Stimulated activated CD8-positive, alpha-beta memory T cell treated with anti-CD3 and anti-CD28 coated beads, Interleukin-7, amount 100 ng/mL, for 1 hour (primary cell): ENCODE data around the gene IPCEF1.
"Not testable (repeated sequence)": the region's sequence is repeated elsewhere in the genome, so short reads cannot be mapped to it uniquely, and the experiment has no call there.

Source experiments
- DNase-seq, 2 donors: peaks; one replicate each; pipeline ENCODE4 v3.0.0-alpha.2; 2020; ENCODE audit warnings: low read depth in 2 of 2

Gene IPCEF1

DNA sequence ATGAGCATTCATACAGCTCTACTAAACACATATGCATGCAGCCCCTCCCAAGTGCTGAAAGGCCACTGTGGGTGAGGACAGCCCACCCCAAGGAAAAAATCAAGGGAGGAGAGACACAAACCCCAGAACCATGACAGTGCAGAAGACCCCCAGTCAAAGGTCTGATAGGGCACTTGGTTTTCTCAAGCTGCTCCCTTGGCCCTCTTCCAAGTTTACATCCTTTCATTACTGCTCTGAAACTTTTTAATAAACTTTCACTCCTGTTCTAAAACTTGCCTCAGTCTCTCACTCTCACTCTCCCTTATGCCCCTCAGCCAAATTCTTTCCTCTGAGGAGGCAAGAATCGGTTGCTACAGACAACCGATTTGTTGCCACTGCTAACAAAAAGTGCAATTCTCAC, 24.9 kb downstream of the IPCEF1 start:
- DNase-seq: no peak

DNA sequence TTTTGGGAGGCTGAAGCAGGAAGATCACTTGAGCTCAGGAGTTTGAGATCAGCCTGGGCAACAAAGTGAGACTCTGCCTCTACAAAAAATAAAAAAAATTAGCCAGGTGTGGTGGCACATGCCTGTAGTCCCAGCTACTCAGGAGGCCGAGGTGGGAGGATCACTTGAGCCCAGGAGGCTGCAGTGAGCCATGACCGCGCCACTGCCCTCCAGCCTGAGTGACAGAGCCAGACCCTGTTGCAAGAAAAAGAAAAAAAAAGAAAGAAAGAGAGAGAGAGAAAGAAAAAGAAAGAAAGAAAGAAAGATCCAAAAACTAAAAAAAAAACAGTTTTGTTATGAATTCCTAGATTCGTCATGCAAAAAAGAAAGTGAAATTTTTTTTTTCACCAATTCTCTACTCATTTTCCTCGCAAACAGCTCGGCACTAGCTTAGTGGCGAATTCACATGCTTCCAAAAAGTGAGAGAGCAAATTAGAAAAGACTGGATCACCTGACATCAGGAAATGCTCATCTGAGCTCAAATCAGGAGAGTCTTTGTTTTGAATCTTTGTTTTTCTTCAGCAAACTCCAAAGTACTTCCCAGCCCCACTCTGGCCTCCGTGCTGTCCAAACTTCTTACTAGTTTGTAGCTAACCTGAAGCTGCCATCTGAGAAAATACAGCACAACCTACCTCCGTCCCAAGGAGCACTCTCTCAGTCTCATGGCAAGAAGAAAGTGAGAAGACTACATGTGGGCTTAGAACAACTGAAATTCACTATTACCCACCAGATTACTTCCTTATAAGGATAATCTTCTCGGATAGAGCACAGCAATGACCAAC, 27.0 kb downstream of the IPCEF1 start:
- no peak for DNase-seq

DNA sequence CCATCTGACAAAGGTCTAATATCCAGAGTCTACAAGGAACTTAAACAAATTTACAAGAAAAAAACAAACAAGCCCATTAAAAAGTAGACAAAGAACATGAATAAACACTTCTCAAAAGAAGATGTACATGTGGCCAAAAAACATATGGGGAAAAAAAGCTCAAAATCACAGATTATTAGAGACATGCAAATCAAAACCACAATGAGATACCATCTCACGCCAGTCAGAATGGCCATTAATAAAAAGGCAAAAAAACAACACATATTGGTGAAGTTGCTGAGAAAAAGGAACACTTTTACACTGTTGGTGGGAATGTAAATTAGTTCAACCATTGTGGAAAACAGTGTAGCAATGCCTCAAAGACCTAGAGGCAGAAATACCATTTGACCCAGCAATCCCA, 29.3 kb downstream of the IPCEF1 start:
- not testable (repeated sequence) for DNase-seq

DNA sequence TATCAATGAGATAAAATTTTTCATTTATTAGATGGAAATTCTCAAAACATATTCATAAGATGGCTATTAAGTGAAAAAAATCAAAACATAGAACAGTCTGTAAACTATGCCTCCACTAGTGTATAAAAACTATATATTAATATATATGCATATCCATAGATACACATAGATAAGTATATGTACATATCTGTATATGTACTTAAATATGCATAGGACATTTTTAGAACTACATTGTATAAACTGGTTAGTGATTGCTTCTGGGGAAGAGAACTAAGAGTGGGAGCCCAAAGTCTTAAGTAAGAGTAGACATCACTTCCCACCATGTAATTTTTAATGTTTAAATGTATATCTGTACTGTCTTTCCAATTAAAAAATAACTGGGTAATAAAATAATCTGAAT, 31.5 kb downstream of the IPCEF1 start:
- no peak for DNase-seq

DNA sequence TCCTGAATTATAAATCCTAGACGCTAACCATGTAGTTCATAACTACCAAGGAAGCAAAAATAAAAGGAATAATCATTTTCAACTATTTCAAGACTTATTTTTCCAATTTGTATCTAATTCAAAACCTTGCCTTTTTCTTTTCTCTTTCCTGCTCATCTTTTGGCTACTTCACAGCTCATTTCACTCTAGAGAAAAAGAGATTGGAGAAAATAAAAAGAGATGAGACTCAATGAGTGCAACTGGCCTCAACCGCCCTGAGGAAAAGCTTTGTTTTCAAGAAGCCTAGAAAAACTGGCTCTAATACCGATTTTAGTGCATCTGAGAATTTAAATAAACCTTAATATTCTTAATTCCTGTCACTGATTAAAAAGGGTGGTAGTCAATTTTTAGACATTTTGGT, 36.4 kb downstream of the IPCEF1 start:
- DNase-seq: no peak

DNA sequence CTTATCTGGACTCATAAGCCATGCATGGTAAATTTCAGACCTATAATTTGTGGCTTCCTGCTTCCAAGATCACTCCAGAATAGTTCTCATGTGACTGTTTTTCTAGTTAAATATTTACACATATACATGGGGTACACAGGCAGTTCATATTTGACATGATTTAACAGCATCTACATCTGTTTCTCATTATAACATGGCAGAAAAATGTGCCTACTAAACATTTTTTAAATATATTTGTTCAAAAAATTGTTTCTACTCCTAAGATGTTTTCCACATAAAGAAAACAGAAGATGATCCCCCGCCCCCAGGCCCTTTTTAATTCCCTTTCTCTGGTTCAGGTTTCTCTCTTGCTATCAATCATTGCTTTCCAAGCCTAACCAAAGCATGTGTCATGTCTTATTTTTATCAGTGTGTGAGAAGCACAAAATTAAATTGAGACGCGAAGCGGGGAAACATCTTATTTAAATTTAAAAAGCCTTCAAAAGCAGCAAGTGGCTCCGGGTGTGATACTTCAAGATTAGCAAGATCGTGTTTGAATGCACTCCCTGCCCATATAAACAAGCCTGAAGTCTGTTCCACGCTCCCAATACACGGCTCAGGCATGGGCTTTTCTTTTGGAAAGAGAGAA, 37.3 kb downstream of the IPCEF1 start:
- DNase-seq: no peak

DNA sequence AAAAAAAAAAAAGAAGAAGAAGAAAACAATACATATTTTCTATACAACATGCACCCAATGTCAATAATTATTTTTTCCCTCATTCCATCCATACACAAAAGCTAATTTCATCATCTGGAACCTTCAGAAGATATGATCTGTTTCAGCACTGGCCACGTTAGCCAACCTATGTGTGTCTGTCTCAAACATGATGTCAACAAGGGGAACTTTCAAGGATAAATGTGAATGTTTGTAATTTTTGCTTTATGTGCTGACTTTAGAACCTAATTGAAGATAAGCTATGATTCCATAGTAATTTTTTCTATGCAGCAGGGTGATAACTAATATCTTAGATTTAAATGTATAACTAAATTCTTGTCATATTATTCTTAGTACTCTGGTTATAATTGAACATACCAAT, 37.9 kb downstream of the IPCEF1 start:
- DNase-seq: no peak

DNA sequence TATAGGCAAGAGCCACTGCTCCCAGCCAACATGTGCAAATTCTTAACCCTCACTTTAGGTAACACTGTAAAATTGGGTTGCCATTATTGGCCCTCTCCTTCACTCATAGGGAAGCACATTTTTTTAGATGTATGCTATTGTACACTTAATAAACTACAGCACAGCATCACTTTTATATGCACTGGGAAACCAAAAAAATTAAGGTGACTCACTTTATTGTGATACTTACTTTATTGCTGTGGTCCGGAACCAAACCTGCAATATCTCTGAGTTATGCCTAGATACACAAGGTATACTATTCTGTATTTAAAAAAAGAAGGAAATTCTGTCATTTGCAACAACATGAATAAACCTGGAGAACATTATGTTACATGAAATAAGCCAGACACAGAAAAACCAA, 40.5 kb downstream of the IPCEF1 start:
- DNase-seq: no peak

DNA sequence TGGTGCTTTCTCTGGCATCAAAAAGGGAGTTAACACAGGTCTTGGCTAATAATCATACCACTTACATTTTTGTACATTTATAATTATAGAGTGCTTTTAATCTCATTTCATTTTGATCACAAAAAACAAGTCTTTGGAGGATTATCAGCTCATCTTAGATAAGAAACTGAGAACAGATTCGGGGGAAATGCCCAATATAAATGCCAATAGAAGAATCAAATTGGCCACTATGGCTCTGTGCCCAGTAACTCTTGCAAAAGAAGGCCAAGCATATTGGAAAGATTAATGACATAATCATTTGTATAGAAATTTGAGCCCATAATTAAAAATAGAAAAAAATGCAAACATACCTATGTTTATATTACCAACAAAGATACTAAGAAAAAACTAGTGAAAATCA, 42.5 kb downstream of the IPCEF1 start:
- no peak for DNase-seq

DNA sequence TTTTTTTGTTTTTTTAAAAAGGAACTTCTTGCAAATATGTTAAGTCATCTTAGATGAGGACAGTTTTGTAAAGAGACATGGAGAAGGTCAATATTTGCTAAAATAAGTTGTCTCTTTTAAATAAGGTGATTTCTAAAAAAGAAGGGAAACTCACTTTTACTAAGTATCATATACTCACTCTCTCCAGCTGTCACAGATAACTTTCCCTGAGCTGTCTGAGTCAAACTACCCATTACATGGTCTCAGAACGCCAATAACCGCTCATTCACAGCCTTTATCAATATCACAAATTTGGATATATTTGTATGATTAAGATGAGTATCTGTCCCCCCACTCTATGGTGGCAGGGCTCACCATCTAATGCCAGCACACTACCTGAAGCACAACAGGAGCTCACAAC, 47.6 kb downstream of the IPCEF1 start:
- DNase-seq: no peak

DNA sequence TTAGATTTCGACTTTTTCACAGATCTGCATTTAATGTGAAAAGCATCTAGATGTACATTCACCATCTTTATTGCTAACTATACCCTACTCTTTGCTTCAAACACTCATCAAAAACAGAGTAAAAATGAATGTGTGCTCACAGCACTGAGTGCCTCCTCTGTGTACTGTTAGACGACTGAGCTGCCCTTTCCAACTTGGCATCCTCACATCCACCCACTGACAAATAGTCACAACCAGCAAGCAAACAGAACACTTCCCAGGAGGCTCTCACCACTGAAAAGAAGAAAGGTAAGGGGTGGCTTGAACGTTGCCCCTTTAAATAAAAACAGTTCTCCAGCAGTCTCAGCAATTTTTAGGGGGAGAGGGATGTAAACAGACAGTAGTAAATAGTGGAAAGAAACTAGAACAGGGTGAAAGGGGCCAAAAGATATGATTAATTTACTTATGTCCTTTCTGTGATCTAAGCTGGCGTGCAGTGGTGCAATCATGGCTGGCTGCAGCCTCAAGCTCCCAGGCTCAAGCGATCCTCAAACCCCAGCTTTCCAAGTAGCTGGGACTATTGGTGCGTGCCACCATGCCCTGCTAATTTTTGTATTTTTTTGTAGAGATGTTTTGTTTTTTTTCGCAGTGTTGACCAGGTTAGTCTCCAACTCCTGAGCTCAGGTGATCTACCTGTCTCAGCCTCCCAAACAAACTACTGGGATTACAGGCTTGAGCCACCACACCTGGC, 48.7 kb downstream of the IPCEF1 start:
- DNase-seq: no peak

DNA sequence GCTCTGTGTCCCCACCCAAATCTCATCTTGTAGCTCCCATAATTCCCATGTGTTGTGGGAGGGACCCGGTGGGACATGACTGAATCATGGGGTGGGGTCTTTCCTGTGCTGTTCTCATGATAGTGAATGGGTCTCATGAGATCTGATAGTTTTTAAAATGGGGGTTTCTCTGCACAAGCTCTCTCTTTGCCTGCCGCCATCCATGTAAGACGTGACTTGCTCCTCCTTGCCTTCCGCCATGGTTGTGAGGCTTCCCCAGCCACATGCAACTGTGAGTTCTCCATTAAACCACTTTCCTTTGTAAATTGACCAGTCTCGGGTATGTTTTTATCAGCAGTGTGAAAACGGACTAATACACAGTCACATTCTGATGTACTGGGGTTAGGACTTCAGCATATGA, 49.5 kb downstream of the IPCEF1 start:
- not testable (repeated sequence) for DNase-seq

DNA sequence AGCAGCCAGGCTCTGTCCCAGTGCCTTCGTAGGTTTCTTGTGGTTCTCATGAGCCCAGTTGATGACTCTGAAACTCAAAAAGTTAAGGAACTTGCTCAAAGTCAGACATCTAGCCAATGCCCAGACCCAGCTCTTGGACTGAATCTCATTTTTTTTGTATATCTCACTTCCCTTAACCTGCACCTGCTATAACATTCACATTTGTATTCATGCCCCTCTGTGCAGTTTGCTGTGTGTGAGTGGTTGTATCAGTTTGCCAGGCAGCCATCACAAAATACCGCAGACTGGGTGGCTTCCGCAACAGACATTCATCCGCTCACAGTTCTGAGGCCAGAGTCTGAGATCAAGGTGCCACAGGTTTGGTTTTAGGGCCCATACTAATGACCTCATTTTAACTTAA, 49.9 kb downstream of the IPCEF1 start:
- DNase-seq: no peak

DNA sequence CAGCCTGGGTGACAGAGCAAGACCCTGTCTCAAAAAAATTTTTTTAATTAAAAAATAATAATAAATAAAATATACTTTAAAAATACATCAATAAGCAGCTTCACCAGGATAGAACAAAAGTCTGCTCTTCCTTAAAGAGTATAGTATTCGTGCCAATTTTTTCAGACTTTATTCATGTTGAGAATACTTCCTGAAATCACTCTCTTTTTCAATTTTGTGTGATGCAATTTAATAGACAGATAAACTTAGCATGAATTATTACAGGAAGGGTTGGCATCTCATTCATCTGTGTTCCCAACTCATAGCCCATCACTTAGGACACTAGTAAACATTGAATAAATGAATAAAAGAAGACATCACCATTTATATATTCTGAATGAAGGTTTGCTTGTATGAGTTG, 52.4 kb downstream of the IPCEF1 start:
- DNase-seq: no peak

DNA sequence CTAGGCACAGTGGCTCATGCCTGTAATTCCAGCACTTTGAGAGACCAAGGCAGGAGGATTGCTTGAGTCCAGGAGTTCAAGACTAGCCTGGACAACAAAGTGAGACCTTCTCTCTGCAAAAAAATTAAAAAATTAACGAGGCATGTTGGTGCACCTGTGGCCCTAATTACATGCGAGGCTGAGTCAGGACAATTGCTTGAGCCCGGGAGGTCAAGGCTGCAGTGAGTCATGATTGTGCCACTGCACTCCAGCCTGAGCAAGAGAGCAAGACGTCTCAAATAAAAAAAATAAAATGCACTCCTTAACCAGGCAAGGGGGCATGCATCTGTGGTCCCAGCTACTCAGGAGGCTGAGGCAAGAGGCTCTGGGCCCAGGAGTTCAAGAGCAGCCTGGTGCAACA, 53.0 kb downstream of the IPCEF1 start:
- not testable (repeated sequence) for DNase-seq

DNA sequence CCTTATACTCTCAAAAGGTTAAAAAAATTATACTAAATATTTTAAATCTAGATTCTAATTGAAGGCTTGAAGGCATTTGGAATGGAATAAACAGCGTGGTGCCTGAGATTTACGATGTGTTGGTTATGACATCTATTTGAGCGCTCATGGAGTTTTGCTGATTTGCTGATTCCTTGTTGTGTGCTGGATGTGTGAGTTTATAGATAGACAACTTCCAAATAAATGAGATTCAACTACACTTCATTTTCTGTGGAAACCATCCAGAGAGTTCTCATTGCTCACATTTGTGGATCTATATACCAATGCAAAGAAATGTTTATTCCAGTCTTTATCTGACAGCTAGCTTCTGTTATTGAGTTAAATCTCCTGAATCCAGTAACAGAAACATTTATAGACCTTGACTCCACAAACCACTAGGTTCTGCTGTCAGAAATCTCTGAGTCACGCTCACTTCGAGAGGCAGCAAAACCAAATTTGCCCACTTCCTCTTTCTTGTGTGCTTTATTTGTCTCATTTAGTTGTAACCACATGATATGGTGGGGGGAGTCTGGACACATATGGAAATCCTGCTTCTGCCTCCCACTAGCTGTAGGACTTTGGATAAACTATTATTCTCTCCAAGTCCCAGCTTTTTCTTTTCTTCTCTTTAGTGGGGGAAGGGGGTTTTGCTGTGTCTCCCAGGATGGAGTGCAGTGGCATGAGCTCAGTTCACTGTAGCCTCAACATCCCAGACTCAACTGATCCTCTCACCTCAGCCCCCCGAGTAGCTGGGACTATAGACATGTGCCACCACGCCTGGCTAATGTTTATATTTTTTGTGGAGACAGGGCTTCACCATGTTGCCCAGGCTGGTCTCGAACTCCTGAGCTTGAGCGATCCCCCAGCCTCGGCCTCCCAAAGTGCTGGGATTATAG, 54.5 kb downstream of the IPCEF1 start:
- DNase-seq: no peak

DNA sequence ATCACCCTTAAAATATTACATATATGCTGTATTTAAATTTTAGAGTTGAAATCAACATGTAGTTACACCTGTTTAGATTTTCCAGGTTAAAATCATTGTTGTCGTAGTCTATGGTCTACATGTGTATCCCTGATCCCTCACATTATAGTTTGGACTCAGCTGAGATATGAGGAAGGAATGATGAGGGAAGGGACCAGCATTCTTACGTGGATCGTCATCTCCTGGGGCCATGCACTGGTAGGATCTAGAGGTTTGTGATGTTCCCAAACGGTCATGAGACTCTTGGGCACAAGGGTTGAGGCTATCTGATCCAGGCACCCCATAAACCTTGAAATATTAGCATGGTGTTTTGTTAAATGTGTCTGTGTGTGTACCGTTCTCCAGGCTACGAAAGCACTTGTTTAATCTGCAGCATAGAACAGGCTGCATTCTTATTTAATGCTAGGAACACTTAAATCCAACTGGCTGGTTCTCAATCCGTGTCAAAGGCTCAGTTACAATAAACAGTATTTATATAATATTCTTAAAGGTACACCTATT, 55.4 kb downstream of the IPCEF1 start:
- no peak for DNase-seq

DNA sequence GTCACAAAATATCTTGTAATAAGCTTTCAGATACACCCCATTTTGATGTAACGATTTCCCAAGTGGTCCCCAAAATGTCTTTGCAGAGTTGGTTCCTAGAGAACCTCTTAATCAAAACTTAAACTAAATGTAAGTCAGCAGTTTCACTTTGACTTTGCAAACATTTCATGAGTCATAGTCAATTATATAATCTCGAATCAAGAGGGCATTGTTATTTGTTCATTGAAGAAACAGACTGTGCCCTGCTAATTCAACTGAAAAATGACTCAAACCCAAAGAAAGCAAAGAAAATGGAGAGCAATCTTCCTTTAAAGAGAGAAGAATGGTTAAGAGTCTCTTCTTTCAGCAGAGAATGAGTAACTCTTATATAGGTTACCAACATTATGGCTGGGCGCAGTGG, 58.3 kb downstream of the IPCEF1 start:
- DNase-seq: no peak

DNA sequence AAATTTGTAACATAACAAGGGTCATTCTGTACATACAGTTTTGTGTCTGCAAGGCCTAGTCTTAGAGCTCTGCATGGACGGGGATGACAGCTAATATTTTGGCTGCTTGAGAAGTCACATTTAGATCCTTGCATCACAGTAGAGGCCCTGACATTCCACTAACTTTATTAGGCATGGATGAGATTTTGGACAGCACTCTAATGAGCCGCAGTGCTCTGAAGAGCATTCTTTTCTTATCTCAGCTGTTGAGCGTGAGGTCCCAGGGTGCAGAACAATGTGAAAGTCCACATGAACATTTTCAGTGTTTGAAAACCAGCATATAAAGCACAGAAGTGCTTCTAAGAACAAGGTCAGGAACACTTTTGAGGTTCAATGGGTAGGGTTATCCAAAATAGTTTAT, 58.9 kb downstream of the IPCEF1 start:
- DNase-seq: no peak

DNA sequence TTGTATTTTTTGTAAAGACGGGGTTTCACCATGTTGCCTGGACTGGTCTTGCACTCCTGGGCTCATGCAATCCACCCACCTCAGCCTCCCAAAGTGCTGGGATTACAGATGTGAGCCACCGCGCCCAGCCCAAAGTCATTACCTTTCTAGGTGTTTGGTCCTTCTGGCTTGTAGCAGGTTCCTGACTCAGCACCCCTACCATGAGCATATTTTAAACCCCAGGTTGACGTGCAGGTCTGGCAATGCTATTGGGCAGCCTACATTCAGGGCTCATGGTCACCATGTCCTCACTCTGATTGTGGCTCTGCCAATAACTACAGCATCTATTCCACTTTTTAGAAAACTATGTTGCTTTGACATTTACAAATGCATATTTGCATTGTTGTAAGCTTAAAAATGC, 59.4 kb downstream of the IPCEF1 start:
- no peak for DNase-seq

DNA sequence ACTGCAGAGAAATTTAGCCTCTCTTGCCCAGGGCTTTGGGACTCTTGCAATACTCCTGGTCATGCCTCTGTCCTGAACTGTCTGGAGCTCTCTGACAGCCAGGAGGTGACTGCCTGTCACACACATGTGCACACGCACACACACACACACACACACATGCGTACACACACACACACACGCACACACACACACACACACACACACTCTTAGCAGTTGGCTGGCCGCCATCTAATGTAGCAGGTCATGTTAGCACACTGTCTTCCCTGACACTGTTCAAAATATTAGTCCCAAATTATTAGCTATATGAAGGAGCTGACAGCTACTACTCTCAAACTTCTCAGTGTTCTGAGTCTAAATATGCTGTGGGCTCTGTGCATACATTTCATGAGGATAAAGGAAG, 60.9 kb downstream of the IPCEF1 start:
- DNase-seq: no peak
